Right lobe of liver (tissue), 4 donors: ENCODE results near the gene RFC3.

Experiments
- POLR2A ChIP-seq: fragments of 450-650 bp; IDR thresholded peaks from one replicate; pipeline ENCODE4 v1.6.1; 2017; ENCODE audit warnings: antibody characterized with exemption, mild to moderate bottlenecking
- TF ChIP-seq, protein P1 (sequence below), 4 donors: fragments of 200-600 bp in 3 of 4; fragments of 450-650 bp in 1 of 4; IDR thresholded peaks; one replicate each; pipeline versions ENCODE4 v1.5.1 to v1.8.0; 2016 to 2022; ENCODE audit warnings: antibody characterized with exemption in 4 of 4, mild to moderate bottlenecking in 2 of 4
- donor health status: DM: no; HTN: no; CAD: no.
- donor health status: DM: no; HTN: no; CAD: no.
- donor health status: DM: no; HTN: yes; CAD: no.

DNA sequence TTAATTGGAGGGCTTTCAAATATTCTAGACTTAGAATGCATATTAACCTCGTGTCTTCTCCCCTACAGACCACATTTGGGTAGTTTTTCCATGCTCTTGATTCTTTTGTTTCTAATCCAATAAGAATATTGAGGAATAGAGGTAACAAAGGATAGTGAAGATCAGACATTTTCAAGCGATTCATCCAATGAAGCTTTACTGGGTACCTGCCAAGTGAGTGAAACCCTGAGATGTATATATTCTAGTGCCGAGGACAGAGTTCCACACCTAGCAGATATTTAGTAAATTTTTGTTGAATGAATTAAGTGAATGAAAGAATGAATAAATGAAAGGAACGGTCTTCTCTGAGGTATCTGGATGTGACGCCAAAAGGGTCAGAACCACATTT lies 442 bp upstream of the RFC3 start:
- no peak for TF ChIP-seq POLR2A
- TF ChIP-seq, protein P1, sequence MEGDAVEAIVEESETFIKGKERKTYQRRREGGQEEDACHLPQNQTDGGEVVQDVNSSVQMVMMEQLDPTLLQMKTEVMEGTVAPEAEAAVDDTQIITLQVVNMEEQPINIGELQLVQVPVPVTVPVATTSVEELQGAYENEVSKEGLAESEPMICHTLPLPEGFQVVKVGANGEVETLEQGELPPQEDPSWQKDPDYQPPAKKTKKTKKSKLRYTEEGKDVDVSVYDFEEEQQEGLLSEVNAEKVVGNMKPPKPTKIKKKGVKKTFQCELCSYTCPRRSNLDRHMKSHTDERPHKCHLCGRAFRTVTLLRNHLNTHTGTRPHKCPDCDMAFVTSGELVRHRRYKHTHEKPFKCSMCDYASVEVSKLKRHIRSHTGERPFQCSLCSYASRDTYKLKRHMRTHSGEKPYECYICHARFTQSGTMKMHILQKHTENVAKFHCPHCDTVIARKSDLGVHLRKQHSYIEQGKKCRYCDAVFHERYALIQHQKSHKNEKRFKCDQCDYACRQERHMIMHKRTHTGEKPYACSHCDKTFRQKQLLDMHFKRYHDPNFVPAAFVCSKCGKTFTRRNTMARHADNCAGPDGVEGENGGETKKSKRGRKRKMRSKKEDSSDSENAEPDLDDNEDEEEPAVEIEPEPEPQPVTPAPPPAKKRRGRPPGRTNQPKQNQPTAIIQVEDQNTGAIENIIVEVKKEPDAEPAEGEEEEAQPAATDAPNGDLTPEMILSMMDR (IDR thresholded peaks at IDR 0.05) = no peak
